HEK293 (cell line): ENCODE data around the gene PCGF1.

Experiments used
- CTCF ChIA-PET: fragments of 350-600 bp; formaldehyde crosslinking; extraction: SDS; loops from one replicate; lab custom pipeline; 2021; ENCODE audit warnings: antibody characterized with exemption; lab: Yijun Ruan, JAX
- POLR2A ChIA-PET: fragments of 300-600 bp; formaldehyde crosslinking; extraction: SDS; loops from one replicate; lab custom pipeline; 2020; ENCODE audit warnings: antibody characterized with exemption, inconsistent platforms; lab: Yijun Ruan, JAX
- H3K27ac ChIP-seq: fragments of 200-500 bp; sonication (Bioruptor generic); 2 replicates; pipeline ENCODE4 v1.5.1; 2014; ENCODE audit warnings: low read depth, low read length, control low read depth, inconsistent platforms; ENCODE audit errors: extremely low read depth
- H3K36me3 ChIP-seq, 2 experiments: fragments of 200-500 bp in 1 of 2; sonication (Bioruptor generic) in 1 of 2; 1 replicate in 1 of 2; 2 replicates in 1 of 2; pipeline ENCODE4 v1.5.1; 2014 to 2017; ENCODE audit warnings: inconsistent platforms in 2 of 2, low read length in 2 of 2; ENCODE audit not compliant: control insufficient read depth in 2 of 2, insufficient read depth in 1 of 2
- H3K4me1 ChIP-seq: fragments of 200-500 bp; sonication (Bioruptor generic); 2 replicates; pipeline ENCODE4 v1.5.1; 2014; ENCODE audit warnings: mild to moderate bottlenecking, low read length, inconsistent platforms; ENCODE audit not compliant: control insufficient read depth, insufficient read depth
- H3K4me3 ChIP-seq: 2 replicates; pipeline ENCODE4 v1.5.1; 2011; ENCODE audit warnings: low read depth, mild to moderate bottlenecking, control low read depth, low read length, moderate library complexity
- H3K9me3 ChIP-seq: fragments of 200-500 bp; sonication (Bioruptor generic); 2 replicates; pipeline ENCODE4 v1.5.1; 2014; ENCODE audit warnings: low read depth, low read length, inconsistent platforms; ENCODE audit not compliant: control insufficient read depth, insufficient read depth
- HOXA7 ChIP-seq: sonication (generic); formaldehyde crosslinking; IDR thresholded peaks from 2 replicates; pipeline ENCODE4 v1.8.1; 2022; ENCODE audit warnings: missing genetic modification reagents, borderline replicate concordance
- KLF17 ChIP-seq: fragments of 450-650 bp; formaldehyde crosslinking; IDR thresholded peaks from 2 replicates; pipeline ENCODE4 v1.5.1; 2016; ENCODE audit warnings: missing biosample characterization, missing genetic modification characterization
- REPIN1 ChIP-seq: fragments of 450-650 bp; formaldehyde crosslinking; IDR thresholded peaks from 2 replicates; pipeline ENCODE4 v1.5.1; 2017; ENCODE audit warnings: missing biosample characterization, missing genetic modification characterization, low read depth
- SCRT1 ChIP-seq: fragments of 450-650 bp; formaldehyde crosslinking; IDR thresholded peaks from 2 replicates; pipeline ENCODE4 v1.5.1; 2016; ENCODE audit warnings: missing biosample characterization, missing genetic modification characterization, borderline replicate concordance
- SETDB1 ChIP-seq: IDR thresholded peaks from one replicate; pipeline ENCODE4 v1.6.1; 2017; ENCODE audit warnings: mild to moderate bottlenecking, low read length, moderate library complexity, mixed read lengths; ENCODE audit not compliant: insufficient read length
- ZBTB48 ChIP-seq: fragments of 450-650 bp; formaldehyde crosslinking; IDR thresholded peaks from 2 replicates; pipeline ENCODE4 v1.5.1; 2016; ENCODE audit warnings: missing biosample characterization, missing genetic modification characterization
- ZNF10 ChIP-seq: fragments of 450-650 bp; formaldehyde crosslinking; IDR thresholded peaks from 2 replicates; pipeline ENCODE4 v1.5.1; 2017; ENCODE audit warnings: missing biosample characterization, missing genetic modification characterization
- ZNF155 ChIP-seq: fragments of 450-650 bp; formaldehyde crosslinking; IDR thresholded peaks from 2 replicates; pipeline ENCODE4 v1.5.1; 2016; ENCODE audit warnings: missing biosample characterization, missing genetic modification characterization
- ZNF2 ChIP-seq: fragments of 450-650 bp; formaldehyde crosslinking; IDR thresholded peaks from 2 replicates; pipeline ENCODE4 v1.5.1; 2016; ENCODE audit warnings: missing biosample characterization, missing genetic modification characterization
- ZNF223 ChIP-seq: fragments of 450-650 bp; formaldehyde crosslinking; IDR thresholded peaks from 2 replicates; pipeline ENCODE4 v1.5.1; 2016; ENCODE audit warnings: missing biosample characterization, missing genetic modification characterization
- ZNF394 ChIP-seq: fragments of 450-650 bp; formaldehyde crosslinking; IDR thresholded peaks from 2 replicates; pipeline ENCODE4 v1.5.1; 2016; ENCODE audit warnings: missing biosample characterization, missing genetic modification characterization, mild to moderate bottlenecking, moderate library complexity, borderline replicate concordance
- ZNF518A ChIP-seq: fragments of 450-650 bp; formaldehyde crosslinking; conservative IDR thresholded peaks from 2 replicates; pipeline ENCODE4 v1.5.1; 2016; ENCODE audit warnings: low read depth, missing biosample characterization, missing genetic modification characterization
- ZNF548 ChIP-seq: fragments of 450-650 bp; formaldehyde crosslinking; IDR thresholded peaks from 2 replicates; pipeline ENCODE4 v1.5.1; 2016; ENCODE audit warnings: missing biosample characterization, missing genetic modification characterization
- ZNF549 ChIP-seq: fragments of 450-650 bp; IDR thresholded peaks from 2 replicates; pipeline ENCODE4 v1.5.1; 2018; ENCODE audit warnings: missing biosample characterization, missing genetic modification characterization, mild to moderate bottlenecking, inconsistent platforms, moderate library complexity
- ZNF571 ChIP-seq: fragments of 450-650 bp; formaldehyde crosslinking; IDR thresholded peaks from 2 replicates; pipeline ENCODE4 v1.5.0; 2017; ENCODE audit warnings: missing biosample characterization, missing genetic modification characterization
- ZNF654 ChIP-seq: fragments of 450-650 bp; formaldehyde crosslinking; IDR thresholded peaks from 2 replicates; pipeline ENCODE4 v1.5.1; 2016; ENCODE audit warnings: low read depth, missing biosample characterization, missing genetic modification characterization
- ZNF701 ChIP-seq: fragments of 450-650 bp; formaldehyde crosslinking; IDR thresholded peaks from 2 replicates; pipeline ENCODE4 v1.5.1; 2016; ENCODE audit warnings: missing biosample characterization, missing genetic modification characterization
- TF ChIP-seq, protein P1 (sequence below): fragments of 450-650 bp; formaldehyde crosslinking; IDR thresholded peaks from 2 replicates; pipeline ENCODE4 v1.5.1; 2016; ENCODE audit warnings: missing biosample characterization, missing genetic modification characterization
- TF ChIP-seq, protein P2 (sequence below): fragments of 450-650 bp; formaldehyde crosslinking; IDR thresholded peaks from 2 replicates; pipeline ENCODE4 v1.5.1; 2016; ENCODE audit warnings: missing biosample characterization, missing genetic modification characterization

Gene PCGF1

GRCh38 chr2:74488643-74489481, 18.6 kb downstream of the PCGF1 start:
- Histone ChIP-seq H3K27ac (no peak overlapping the region), H3K4me3 (no peak overlapping the region), H3K36me3 (peaks cover 17 to 69% of the 10 kb centered on the region in 2 experiments; a peak in 2 of 3 replicates), H3K4me1 (no peaks in the 10 kb centered on the region), H3K9me3 (no peaks in the 10 kb centered on the region)
- TF ChIP-seq REPIN1, result no peak
- no peak for TF ChIP-seq ZNF549 (tag by site-specific recombination)
- no peak for TF ChIP-seq SCRT1 (tag by site-specific recombination)
- no peak for TF ChIP-seq ZNF548
- TF ChIP-seq ZNF518A (tag by site-specific recombination), result no peak
- TF ChIP-seq HOXA7 (CRISPR knock-in tag), result no peak
- TF ChIP-seq SETDB1, result no peak
- no peak for TF ChIP-seq KLF17 (tag by site-specific recombination)
- TF ChIP-seq ZNF155 (tag by site-specific recombination), result no peak
- TF ChIP-seq, protein P1, sequence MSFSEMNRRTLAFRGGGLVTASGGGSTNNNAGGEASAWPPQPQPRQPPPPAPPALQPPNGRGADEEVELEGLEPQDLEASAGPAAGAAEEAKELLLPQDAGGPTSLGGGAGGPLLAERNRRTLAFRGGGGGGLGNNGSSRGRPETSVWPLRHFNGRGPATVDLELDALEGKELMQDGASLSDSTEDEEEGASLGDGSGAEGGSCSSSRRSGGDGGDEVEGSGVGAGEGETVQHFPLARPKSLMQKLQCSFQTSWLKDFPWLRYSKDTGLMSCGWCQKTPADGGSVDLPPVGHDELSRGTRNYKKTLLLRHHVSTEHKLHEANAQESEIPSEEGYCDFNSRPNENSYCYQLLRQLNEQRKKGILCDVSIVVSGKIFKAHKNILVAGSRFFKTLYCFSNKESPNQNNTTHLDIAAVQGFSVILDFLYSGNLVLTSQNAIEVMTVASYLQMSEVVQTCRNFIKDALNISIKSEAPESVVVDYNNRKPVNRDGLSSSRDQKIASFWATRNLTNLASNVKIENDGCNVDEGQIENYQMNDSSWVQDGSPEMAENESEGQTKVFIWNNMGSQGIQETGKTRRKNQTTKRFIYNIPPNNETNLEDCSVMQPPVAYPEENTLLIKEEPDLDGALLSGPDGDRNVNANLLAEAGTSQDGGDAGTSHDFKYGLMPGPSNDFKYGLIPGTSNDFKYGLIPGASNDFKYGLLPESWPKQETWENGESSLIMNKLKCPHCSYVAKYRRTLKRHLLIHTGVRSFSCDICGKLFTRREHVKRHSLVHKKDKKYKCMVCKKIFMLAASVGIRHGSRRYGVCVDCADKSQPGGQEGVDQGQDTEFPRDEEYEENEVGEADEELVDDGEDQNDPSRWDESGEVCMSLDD (tag by site-specific recombination), result no peak
- no peak for TF ChIP-seq ZNF654 (tag by site-specific recombination)
- no peak for TF ChIP-seq ZNF394
- TF ChIP-seq, protein P2, sequence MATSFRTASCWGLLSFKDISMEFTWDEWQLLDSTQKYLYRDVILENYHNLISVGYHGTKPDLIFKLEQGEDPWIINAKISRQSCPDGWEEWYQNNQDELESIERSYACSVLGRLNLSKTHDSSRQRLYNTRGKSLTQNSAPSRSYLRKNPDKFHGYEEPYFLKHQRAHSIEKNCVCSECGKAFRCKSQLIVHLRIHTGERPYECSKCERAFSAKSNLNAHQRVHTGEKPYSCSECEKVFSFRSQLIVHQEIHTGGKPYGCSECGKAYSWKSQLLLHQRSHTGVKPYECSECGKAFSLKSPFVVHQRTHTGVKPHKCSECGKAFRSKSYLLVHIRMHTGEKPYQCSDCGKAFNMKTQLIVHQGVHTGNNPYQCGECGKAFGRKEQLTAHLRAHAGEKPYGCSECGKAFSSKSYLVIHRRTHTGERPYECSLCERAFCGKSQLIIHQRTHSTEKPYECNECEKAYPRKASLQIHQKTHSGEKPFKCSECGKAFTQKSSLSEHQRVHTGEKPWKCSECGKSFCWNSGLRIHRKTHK (tag by site-specific recombination), result no peak
- TF ChIP-seq ZBTB48 (tag by site-specific recombination), result no peak
- no peak for TF ChIP-seq ZNF223 (tag by site-specific recombination)
- TF ChIP-seq ZNF10 (tag by site-specific recombination), result no peak
- no peak for TF ChIP-seq ZNF701 (tag by site-specific recombination)
- no peak for TF ChIP-seq ZNF571 (tag by site-specific recombination)
- TF ChIP-seq ZNF2, result no peak
- ChIA-PET CTCF (interaction anchor here (1.2 to 1.5 kb wide), 2 partner anchors 15 to 99 kb away, joined by 3 read pairs; no protein-coding TSS in a partner anchor), POLR2A (interaction anchor here (1.5 kb wide), 1 partner anchor 49 kb away, joined by 3 read pairs; no protein-coding TSS in a partner anchor)
